Activated T-helper 1 cell treated with Interleukin-2 at 50 U/mL for 16 hours (primary cell): ENCODE results near the gene SEPHS2.

Experiments used
- DNase-seq: peaks from one replicate; pipeline ENCODE4 v3.0.0-alpha.2; 2020; ENCODE audit warnings: low read depth

The SEPHS2 gene

GRCh38 chr16:30429678-30430427, 15.8 kb downstream of the SEPHS2 start, which contains the start of gene DCTPP1:
TSS of gene DCTPP1 (minus strand) at chr16:30430030. CDS start at chr16:30429980, 50 bp downstream.
- peak; percentile 86 for DNase-seq

- DNase-seq, result no peak
Measured at GRCh38 chr16:30429418-30429677, 16.3 kb downstream of the SEPHS2 start.

GRCh38 chr16:30428055-30428454, 17.6 kb downstream of the SEPHS2 start:
- no peak for DNase-seq

GRCh38 chr16:30421010-30421409, 24.7 kb downstream of the SEPHS2 start:
- DNase-seq, result no peak

- no peak for DNase-seq
Measured at GRCh38 chr16:30418350-30419181, 27.1 kb downstream of the SEPHS2 start.

- DNase-seq, result peak; percentile 84
Measured at GRCh38 chr16:30417529-30418349, 27.9 kb downstream of the SEPHS2 start.

- DNase-seq, result no peak
Measured at GRCh38 chr16:30416624-30417528, 28.8 kb downstream of the SEPHS2 start.

- DNase-seq, result no peak
Measured at GRCh38 chr16:30416047-30416603, 29.5 kb downstream of the SEPHS2 start.

GRCh38 chr16:30414159-30414558, 31.5 kb downstream of the SEPHS2 start:
- no peak for DNase-seq

GRCh38 chr16:30413112-30413806, 32.4 kb downstream of the SEPHS2 start:
- DNase-seq, result no peak

GRCh38 chr16:30409125-30410060, 36.3 kb downstream of the SEPHS2 start:
- DNase-seq, result peak; percentile 89

- no peak for DNase-seq
Measured at GRCh38 chr16:30407804-30408534, 37.7 kb downstream of the SEPHS2 start.

GRCh38 chr16:30407102-30407803, 38.4 kb downstream of the SEPHS2 start, which contains the start of gene ZNF771:
TSS of gene ZNF771 (plus strand) at chr16:30407606. CDS start at chr16:30408054, 448 bp downstream.
- peak; percentile 84 for DNase-seq

GRCh38 chr16:30406795-30407101, 38.9 kb downstream of the SEPHS2 start:
- DNase-seq, result no peak

GRCh38 chr16:30401768-30402425, 43.8 kb downstream of the SEPHS2 start:
- DNase-seq, result no peak

- DNase-seq, result no peak
Measured at GRCh38 chr16:30399435-30400186, 46.1 kb downstream of the SEPHS2 start.
